CD4-positive, alpha-beta memory T cell (primary cell): ENCODE measurements around the gene CDKN3. TPM values are rescaled to one million over a fixed set of nuclear protein-coding genes. Genes with fewer than 3 reads are reported as not detected.
A peak's percentile ranks its signal among the peaks of the same experiment; 100 is the strongest.

ENCODE experiments used
- CTCF ChIA-PET: fragments of 350-600 bp; sonication (Branson Sonifier 250); formaldehyde crosslinking; loops from one replicate; lab custom pipeline; 2021; ENCODE audit warnings: inconsistent platforms; ENCODE audit not compliant: partially characterized antibody; lab: Charles Lee
- POLR2A ChIA-PET: fragments of 350-600 bp; sonication (Branson Sonifier 250); formaldehyde crosslinking; loops from one replicate; lab custom pipeline; 2021; ENCODE audit not compliant: partially characterized antibody; lab: Charles Lee
- DNase-seq, 5 donors: peaks; one replicate each; pipeline versions ENCODE4 v3.0.0 to v3.0.0-alpha.2; 2020 to 2022; ENCODE audit warnings: mixed read lengths in 1 of 5
- H3K27ac ChIP-seq: one replicate; pipeline ENCODE4 v1.7.0; 2013; ENCODE audit warnings: low read depth, low read length
- H3K27me3 ChIP-seq: 2 replicates; pipeline ENCODE4 v1.7.0; 2013; ENCODE audit warnings: mild to moderate bottlenecking, low read length, moderate library complexity; ENCODE audit not compliant: insufficient read depth
- H3K36me3 ChIP-seq: 2 replicates; pipeline ENCODE4 v1.7.0; 2013; ENCODE audit warnings: mild to moderate bottlenecking, low read length, moderate library complexity; ENCODE audit not compliant: insufficient read depth
- H3K4me1 ChIP-seq: 2 replicates; pipeline ENCODE4 v1.7.0; 2013; ENCODE audit warnings: mild to moderate bottlenecking, low read length, moderate library complexity; ENCODE audit not compliant: insufficient read depth
- H3K4me3 ChIP-seq, 2 donors: one replicate each; pipeline ENCODE4 v1.7.0; 2013; ENCODE audit warnings: low read length in 2 of 2, mild to moderate bottlenecking in 1 of 2
- H3K9me3 ChIP-seq, 2 donors: one replicate each; pipeline ENCODE4 v1.7.0; 2013; ENCODE audit warnings: low read length in 2 of 2, control low read depth in 1 of 2; ENCODE audit not compliant: control insufficient read depth in 1 of 2
- H3K27ac Mint-ChIP-seq, 7 donors: one replicate each; pipeline ENCODE4 v1.8.0; 2020 to 2021; ENCODE audit warnings: mixed read lengths in 7 of 7, mild to moderate bottlenecking in 6 of 7, inconsistent platforms in 3 of 7, moderate library complexity in 3 of 7
- H3K27me3 Mint-ChIP-seq, 2 donors: one replicate each; pipeline ENCODE4 v1.8.0; 2020 to 2021; ENCODE audit warnings: mixed read lengths in 2 of 2
- H3K36me3 Mint-ChIP-seq, 2 donors: one replicate each; pipeline ENCODE4 v1.8.0; 2020 to 2021; ENCODE audit warnings: mixed read lengths in 2 of 2, inconsistent platforms in 1 of 2, mild to moderate bottlenecking in 1 of 2
- H3K4me1 Mint-ChIP-seq, 4 donors: one replicate each; pipeline ENCODE4 v1.8.0; 2020 to 2021; ENCODE audit warnings: mixed read lengths in 4 of 4, mild to moderate bottlenecking in 1 of 4
- H3K4me3 Mint-ChIP-seq, 8 donors: one replicate each; pipeline ENCODE4 v1.8.0; 2020 to 2021; ENCODE audit warnings: mixed read lengths in 8 of 8, mild to moderate bottlenecking in 7 of 8, moderate library complexity in 6 of 8, inconsistent platforms in 3 of 8
- H3K9me3 Mint-ChIP-seq, 8 donors: one replicate each; pipeline ENCODE4 v1.8.0; 2020 to 2021; ENCODE audit warnings: mixed read lengths in 8 of 8, mild to moderate bottlenecking in 5 of 8, inconsistent platforms in 3 of 8, moderate library complexity in 1 of 8
- intact Hi-C: fragments of 100-400 bp; cut with micrococcal nuclease; formaldehyde crosslinking; loops from one replicate; pipeline ENCODE4 v1.15.1; 2023
- polyA plus RNA-seq, 2 donors: library from polyadenylated mRNA; unstranded; fragments of 300-500 nt; fragmentation: Illumina TruSeq; gene quantifications; one replicate each; pipeline ENCODE4 v1.2.3, GENCODE V29; 2021
- total RNA-seq, 2 experiments: library from RNA; stranded (reverse); gene quantifications; one replicate each; pipeline ENCODE4 v1.2.3, GENCODE V29; 2021

Gene CDKN3, protein sequence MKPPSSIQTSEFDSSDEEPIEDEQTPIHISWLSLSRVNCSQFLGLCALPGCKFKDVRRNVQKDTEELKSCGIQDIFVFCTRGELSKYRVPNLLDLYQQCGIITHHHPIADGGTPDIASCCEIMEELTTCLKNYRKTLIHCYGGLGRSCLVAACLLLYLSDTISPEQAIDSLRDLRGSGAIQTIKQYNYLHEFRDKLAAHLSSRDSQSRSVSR
- total RNA-seq (1 to 10 TPM; 1.1 to 1.6 TPM), polyA plus RNA-seq (1 to 10 TPM; 2.9 to 5.0 TPM)

DNA sequence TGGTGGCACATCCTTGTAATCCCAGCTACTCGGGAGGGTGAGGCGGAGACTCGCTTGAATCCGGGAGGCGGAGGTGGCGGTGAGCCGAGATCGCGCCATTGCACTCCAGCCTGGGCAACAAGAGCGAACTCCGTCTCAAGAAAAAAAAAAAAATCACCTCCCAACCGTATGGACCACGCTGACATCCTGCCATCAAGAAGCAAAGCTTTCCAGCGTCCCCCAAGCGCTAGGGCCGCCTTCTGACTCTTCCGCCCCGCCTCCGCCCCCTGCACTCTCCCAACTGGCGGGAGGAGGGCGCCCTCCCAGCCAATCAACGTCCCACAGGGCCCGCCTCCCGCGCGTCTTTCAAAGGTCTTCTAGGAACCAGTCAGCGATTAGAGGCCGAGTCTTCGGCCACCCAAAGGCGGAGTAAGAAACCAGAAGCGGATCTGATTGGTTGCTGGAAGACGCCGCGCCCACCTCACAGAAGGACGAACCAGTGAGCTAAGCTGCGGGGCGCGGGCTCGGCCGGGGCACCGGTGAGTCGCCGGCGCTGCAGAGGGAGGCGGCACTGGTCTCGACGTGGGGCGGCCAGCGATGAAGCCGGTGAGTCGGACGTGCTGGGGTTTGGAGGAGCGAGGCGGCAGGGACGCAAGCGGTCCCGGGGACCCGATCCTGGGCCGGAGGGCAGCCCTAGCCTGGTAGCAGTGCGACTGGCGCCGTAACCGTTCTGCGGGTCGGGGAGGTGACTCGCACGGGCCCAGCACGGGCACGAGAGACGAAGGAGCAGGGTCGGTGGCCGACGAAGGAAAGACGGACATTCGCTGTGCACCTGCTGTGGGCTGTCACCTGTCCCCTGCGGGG is at the start of gene CDKN3:
Gene CDKN3, plus strand, starts transcription at position 515 of the 843 bp plus-strand sequence. Its CDS starts 62 bp downstream, at position 577.
- intact Hi-C loops = loop anchor here (1.0 to 10.0 kb wide), 7 partner anchors 45 to 1722 kb away; partner anchors contain the start of genes CGRRF1, CNIH1, GCH1 and GMFB
- peak within 1 kb of the TSS; percentile 69 to 73 for H3K4me3 ChIP-seq
- peaks cover 0 to 3% of the 10 kb centered on the region in 2 donors for H3K36me3 Mint-ChIP-seq
- DNase-seq = peak; percentile 97
- peak within 1 kb of the TSS; percentile 87 to 92 (median 89) for H3K4me3 Mint-ChIP-seq
- H3K4me1 Mint-ChIP-seq = peaks cover 10 to 23% (median 15%) of the 10 kb centered on the region in 4 donors
- POLR2A ChIA-PET = interaction anchor here (0.9 to 1.7 kb wide), 9 partner anchors 9 to 506 kb away, joined by 3 to 6 read pairs (median 4); partner anchors contain the start of genes CGRRF1, GCH1, GMFB and SAMD4A
- H3K36me3 ChIP-seq = no peaks in the 10 kb centered on the region
- peak within 1 kb of the TSS; percentile 51 for H3K27ac ChIP-seq
- H3K9me3 Mint-ChIP-seq = no peaks in the 10 kb centered on the region
- peak within 1 kb of the TSS; percentile 57 to 96 (median 86) for H3K27ac Mint-ChIP-seq
- H3K27me3 ChIP-seq = no peaks in the 10 kb centered on the region
- CTCF ChIA-PET = interaction anchor here (1.2 to 4.2 kb wide), 5 partner anchors 10 to 113 kb away, joined by 3 to 22 read pairs (median 4); partner anchors contain the start of gene CGRRF1
- peaks cover under 1 to 3% of the 10 kb centered on the region in 2 donors for H3K27me3 Mint-ChIP-seq
- H3K9me3 ChIP-seq = no peaks in the 10 kb centered on the region
- H3K4me1 ChIP-seq = peaks cover 18% of the 10 kb centered on the region

DNA sequence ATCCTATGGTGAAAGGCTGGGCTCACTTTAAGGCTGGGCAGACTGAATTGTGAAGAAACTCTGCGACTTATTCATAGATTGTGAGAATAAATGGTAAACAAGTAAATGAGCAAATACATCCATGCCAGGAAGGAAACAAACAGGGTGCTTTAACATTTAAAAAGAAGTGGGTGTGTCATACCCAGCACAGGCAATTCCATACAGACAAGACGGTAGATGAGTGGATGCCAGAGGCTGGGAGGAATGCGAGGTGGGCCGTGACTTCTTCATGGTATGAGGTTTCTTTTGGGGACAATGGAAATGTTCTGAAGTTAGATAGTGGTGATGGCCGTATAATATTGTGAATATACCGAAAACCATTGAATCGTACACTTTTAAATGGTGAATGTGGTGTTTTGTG is 49.8 kb upstream of the CDKN3 start:
- peaks cover 0 to 2% (median 0%) of the 10 kb centered on the region in 8 donors for H3K9me3 Mint-ChIP-seq
- Histone ChIP-seq H3K36me3 (no peaks in the 10 kb centered on the region), H3K27ac (no peak overlapping the region), H3K27me3 (no peaks in the 10 kb centered on the region), H3K4me3 (no peak overlapping the region), H3K9me3 (no peaks in the 10 kb centered on the region), H3K4me1 (no peaks in the 10 kb centered on the region)
- no peak overlapping the region for H3K27ac Mint-ChIP-seq
- H3K36me3 Mint-ChIP-seq = no peaks in the 10 kb centered on the region
- ChIA-PET CTCF (interaction anchor here (1.2 to 1.9 kb wide), 5 partner anchors 8 to 1051 kb away, joined by 3 to 10 read pairs (median 8); no protein-coding TSS in a partner anchor), POLR2A (no interaction called here)
- intact Hi-C loops = loop anchor here (5.0 kb wide), 1 partner anchor 415 kb away; no protein-coding TSS in a partner anchor
- DNase-seq = no peak
- peaks cover 0 to 5% (median 1%) of the 10 kb centered on the region in 4 donors for H3K4me1 Mint-ChIP-seq
- no peak overlapping the region for H3K4me3 Mint-ChIP-seq
- peaks cover 5 to 12% of the 10 kb centered on the region in 2 donors for H3K27me3 Mint-ChIP-seq

DNA sequence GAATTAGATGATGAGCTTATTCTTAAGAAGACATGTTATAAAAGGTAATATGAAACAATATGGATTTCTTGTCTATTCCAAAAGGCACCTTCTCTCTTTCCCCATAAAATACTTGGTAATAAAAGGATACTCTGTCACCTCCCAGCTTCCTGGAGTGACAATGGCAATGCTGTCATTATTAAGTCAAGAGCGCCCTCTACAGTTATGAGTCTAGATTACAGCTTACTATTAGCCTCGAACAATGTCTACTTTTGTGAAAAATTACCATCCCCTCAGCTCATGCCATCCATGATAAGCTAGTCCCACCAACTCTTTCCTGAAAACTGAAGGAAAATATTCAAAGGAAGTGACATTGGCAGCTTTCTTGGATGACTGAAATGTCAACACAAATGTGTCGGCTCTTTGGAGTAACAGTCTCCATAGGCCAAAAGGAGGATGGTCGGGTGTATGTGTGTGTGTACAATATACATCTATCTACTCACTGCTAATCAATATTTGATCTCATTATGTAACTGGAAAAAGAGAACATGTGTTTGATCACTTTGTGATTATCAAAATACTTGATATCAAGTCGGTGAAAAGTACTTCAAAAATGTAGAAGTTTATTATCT is 48.7 kb upstream of the CDKN3 start:
- Histone ChIP-seq H3K4me3 (no peak overlapping the region), H3K27me3 (no peaks in the 10 kb centered on the region), H3K9me3 (no peaks in the 10 kb centered on the region), H3K36me3 (no peaks in the 10 kb centered on the region), H3K4me1 (no peaks in the 10 kb centered on the region), H3K27ac (no peak overlapping the region)
- Mint-ChIP-seq H3K4me3 (no peak overlapping the region), H3K27me3 (peaks cover 7 to 15% of the 10 kb centered on the region in 2 donors), H3K36me3 (no peaks in the 10 kb centered on the region), H3K9me3 (peaks cover 0 to 2% (median 0%) of the 10 kb centered on the region in 8 donors), H3K27ac (no peak overlapping the region), H3K4me1 (peaks cover 0 to 5% (median 3%) of the 10 kb centered on the region in 4 donors)
- intact Hi-C loops = loop anchor here (5.0 kb wide), 1 partner anchor 416 kb away; no protein-coding TSS in a partner anchor
- CTCF ChIA-PET = interaction anchor here (0.7 to 1.9 kb wide), 11 partner anchors 8 to 1055 kb away, joined by 3 to 10 read pairs (median 3); no protein-coding TSS in a partner anchor
- POLR2A ChIA-PET = no interaction called here
- peak in 4 of 5 donors; percentile 8 to 20 (median 10) for DNase-seq

DNA sequence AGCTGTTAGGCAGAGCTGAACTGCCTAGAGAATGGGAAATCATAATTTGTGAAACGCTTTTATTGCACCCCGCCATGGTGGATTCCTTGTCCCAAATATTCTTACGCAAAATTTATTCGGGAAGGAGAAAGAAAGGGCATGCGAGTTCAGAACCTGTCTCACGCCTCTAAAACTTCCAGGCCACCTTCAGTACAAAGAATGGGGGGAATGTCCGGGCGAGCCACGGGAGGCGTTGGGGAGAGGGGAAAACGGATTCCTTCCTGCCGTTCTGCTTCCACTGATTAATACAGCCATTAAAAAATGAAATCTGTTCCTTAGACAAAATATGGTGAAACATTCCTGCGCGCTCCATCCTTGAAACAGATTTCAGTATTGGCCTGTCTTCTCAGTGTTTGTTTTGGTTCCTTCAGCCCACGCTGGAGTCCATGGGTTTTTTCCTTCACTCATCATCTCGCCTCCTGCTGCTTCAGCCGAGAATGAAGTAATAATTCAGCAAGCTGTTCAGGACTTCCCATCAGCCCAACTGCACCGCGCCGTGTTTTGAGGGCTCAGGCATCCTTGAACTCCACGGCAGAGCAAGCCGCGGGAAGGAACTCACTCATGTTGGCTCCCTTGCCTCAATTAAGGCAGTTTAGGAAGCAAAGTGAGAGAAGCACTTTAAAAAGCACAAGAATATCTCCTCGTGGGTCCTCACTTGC is 47.7 kb upstream of the CDKN3 start:
- Mint-ChIP-seq H3K9me3 (peaks cover 0 to 2% (median 0%) of the 10 kb centered on the region in 8 donors), H3K27ac (no peak overlapping the region), H3K27me3 (peaks cover 10 to 23% of the 10 kb centered on the region in 2 donors), H3K4me3 (no peak overlapping the region), H3K4me1 (peaks cover 0 to 5% (median 3%) of the 10 kb centered on the region in 4 donors), H3K36me3 (no peaks in the 10 kb centered on the region)
- H3K27me3 ChIP-seq = no peaks in the 10 kb centered on the region
- no peak overlapping the region for H3K4me3 ChIP-seq
- H3K36me3 ChIP-seq = no peaks in the 10 kb centered on the region
- no peaks in the 10 kb centered on the region for H3K9me3 ChIP-seq
- no peak overlapping the region for H3K27ac ChIP-seq
- no peaks in the 10 kb centered on the region for H3K4me1 ChIP-seq
- ChIA-PET POLR2A (no interaction called here), CTCF (interaction anchor here (1.5 to 1.9 kb wide), 3 partner anchors 7 to 811 kb away, joined by 4 to 9 read pairs (median 6); no protein-coding TSS in a partner anchor)
- no peak for DNase-seq
- intact Hi-C loops = loop anchor here (5.0 kb wide), 1 partner anchor 417 kb away; no protein-coding TSS in a partner anchor

GRCh38 chr14:54349713-54350112 is 47.1 kb upstream of the CDKN3 start:
- intact Hi-C loops = loop anchor here (5.0 kb wide), 1 partner anchor 417 kb away; no protein-coding TSS in a partner anchor
- no peaks in the 10 kb centered on the region for H3K36me3 Mint-ChIP-seq
- no peaks in the 10 kb centered on the region for H3K9me3 ChIP-seq
- H3K27ac Mint-ChIP-seq = no peak overlapping the region
- peaks cover 0 to 5% (median 3%) of the 10 kb centered on the region in 4 donors for H3K4me1 Mint-ChIP-seq
- POLR2A ChIA-PET = no interaction called here
- H3K36me3 ChIP-seq = no peaks in the 10 kb centered on the region
- H3K9me3 Mint-ChIP-seq = peaks cover 0 to 3% (median 0%) of the 10 kb centered on the region in 8 donors
- no peaks in the 10 kb centered on the region for H3K27me3 ChIP-seq
- H3K4me1 ChIP-seq = no peaks in the 10 kb centered on the region
- H3K27me3 Mint-ChIP-seq = peaks cover 14 to 25% of the 10 kb centered on the region in 2 donors
- H3K4me3 ChIP-seq = no peak overlapping the region
- no peak overlapping the region for H3K4me3 Mint-ChIP-seq
- no peak for DNase-seq
- CTCF ChIA-PET = no interaction called here
- no peak overlapping the region for H3K27ac ChIP-seq

DNA sequence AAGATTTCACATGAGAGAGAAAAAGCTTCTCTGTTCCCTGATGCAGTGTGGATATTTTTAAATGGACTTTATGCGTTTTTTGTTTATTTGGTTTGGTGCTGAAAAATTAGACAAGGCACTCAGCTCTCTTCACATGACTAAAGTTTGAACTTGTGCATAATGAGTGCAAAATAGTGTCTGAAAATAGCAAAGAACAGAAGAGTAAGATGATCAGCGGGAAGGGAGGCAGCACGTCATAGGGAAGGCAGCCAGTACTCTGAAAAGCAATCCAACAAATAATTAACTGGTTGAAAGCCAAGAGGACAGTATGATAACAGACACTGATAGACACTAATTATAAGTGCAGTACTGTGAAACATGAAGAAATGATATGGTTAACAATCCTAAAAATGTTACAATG is 46.6 kb upstream of the CDKN3 start:
- Histone ChIP-seq H3K4me1 (no peaks in the 10 kb centered on the region), H3K9me3 (no peaks in the 10 kb centered on the region), H3K27me3 (no peaks in the 10 kb centered on the region), H3K4me3 (no peak overlapping the region), H3K27ac (no peak overlapping the region), H3K36me3 (no peaks in the 10 kb centered on the region)
- peaks cover 14 to 25% of the 10 kb centered on the region in 2 donors for H3K27me3 Mint-ChIP-seq
- intact Hi-C loops = no loop called here
- no peaks in the 10 kb centered on the region for H3K36me3 Mint-ChIP-seq
- ChIA-PET POLR2A (no interaction called here), CTCF (no interaction called here)
- peaks cover 0 to 6% (median 0%) of the 10 kb centered on the region in 8 donors for H3K9me3 Mint-ChIP-seq
- DNase-seq = no peak
- H3K27ac Mint-ChIP-seq = no peak overlapping the region
- peaks cover 0 to 5% (median 3%) of the 10 kb centered on the region in 4 donors for H3K4me1 Mint-ChIP-seq
- no peak overlapping the region for H3K4me3 Mint-ChIP-seq
